ENCODE results near the gene EHMT1. TPM values are rescaled to one million over a fixed set of nuclear protein-coding genes. Genes with fewer than 3 reads are reported as not detected.

Gene EHMT1
- total RNA-seq, 1 experiment from 2014 or later, result 63.9 TPM

DNA sequence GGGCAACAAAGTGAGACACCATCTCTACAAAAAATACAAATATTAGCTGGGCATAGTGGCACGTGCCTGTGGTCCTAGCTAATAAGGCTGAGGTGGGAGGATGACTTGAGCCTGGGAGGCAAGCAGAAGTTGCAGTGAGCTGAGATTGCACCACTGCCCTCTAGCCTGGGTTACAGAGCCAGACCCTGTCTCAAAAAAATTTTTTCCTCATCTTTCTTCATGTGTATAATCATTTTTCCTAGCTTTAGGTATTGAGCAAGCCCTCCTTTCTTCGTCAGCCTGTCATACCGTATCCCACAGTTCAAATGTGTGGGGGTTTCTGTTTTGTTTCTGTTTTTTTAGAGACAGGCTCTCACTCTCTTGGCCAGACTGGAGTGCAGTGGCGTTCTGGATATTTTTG lies 41.3 kb downstream of the EHMT1 start:
- Histone ChIP-seq H3K27me3 (ENCODE audit: control insufficient read depth, insufficient read depth, low read length) (no peaks in the 10 kb centered on the region), H3K9me3 (ENCODE audit: control insufficient read depth, insufficient read depth, low read depth, low read length) (no peaks in the 10 kb centered on the region), H3K27ac (ENCODE audit: low read length) (no peak overlapping the region), H3K4me1 (ENCODE audit: control insufficient read depth, insufficient read depth, low read length) (peaks cover 6% of the 10 kb centered on the region), H3K36me3 (ENCODE audit: control insufficient read depth, insufficient read depth, low read length) (no peaks in the 10 kb centered on the region), H3K4me3 (ENCODE audit: low read depth in 2 of 2, low read length in 2 of 2) (no peak overlapping the region)
- ATAC-seq, result no peak
- TF ChIP-seq SIN3A (IDR thresholded peaks at IDR 0.05; ENCODE audit: borderline replicate concordance, insufficient read depth, low read depth, low read length), result no peak
- TF ChIP-seq, protein P1, sequence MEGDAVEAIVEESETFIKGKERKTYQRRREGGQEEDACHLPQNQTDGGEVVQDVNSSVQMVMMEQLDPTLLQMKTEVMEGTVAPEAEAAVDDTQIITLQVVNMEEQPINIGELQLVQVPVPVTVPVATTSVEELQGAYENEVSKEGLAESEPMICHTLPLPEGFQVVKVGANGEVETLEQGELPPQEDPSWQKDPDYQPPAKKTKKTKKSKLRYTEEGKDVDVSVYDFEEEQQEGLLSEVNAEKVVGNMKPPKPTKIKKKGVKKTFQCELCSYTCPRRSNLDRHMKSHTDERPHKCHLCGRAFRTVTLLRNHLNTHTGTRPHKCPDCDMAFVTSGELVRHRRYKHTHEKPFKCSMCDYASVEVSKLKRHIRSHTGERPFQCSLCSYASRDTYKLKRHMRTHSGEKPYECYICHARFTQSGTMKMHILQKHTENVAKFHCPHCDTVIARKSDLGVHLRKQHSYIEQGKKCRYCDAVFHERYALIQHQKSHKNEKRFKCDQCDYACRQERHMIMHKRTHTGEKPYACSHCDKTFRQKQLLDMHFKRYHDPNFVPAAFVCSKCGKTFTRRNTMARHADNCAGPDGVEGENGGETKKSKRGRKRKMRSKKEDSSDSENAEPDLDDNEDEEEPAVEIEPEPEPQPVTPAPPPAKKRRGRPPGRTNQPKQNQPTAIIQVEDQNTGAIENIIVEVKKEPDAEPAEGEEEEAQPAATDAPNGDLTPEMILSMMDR (IDR thresholded peaks at IDR 0.05), result no peak
- no peak for TF ChIP-seq TCF7L2 (IDR thresholded peaks at IDR 0.05; ENCODE audit: low read depth, low read length)
- no peak for TF ChIP-seq POLR2AphosphoS5 (IDR thresholded peaks at IDR 0.05; ENCODE audit: low read depth, low read length)
- TF ChIP-seq, protein P2, sequence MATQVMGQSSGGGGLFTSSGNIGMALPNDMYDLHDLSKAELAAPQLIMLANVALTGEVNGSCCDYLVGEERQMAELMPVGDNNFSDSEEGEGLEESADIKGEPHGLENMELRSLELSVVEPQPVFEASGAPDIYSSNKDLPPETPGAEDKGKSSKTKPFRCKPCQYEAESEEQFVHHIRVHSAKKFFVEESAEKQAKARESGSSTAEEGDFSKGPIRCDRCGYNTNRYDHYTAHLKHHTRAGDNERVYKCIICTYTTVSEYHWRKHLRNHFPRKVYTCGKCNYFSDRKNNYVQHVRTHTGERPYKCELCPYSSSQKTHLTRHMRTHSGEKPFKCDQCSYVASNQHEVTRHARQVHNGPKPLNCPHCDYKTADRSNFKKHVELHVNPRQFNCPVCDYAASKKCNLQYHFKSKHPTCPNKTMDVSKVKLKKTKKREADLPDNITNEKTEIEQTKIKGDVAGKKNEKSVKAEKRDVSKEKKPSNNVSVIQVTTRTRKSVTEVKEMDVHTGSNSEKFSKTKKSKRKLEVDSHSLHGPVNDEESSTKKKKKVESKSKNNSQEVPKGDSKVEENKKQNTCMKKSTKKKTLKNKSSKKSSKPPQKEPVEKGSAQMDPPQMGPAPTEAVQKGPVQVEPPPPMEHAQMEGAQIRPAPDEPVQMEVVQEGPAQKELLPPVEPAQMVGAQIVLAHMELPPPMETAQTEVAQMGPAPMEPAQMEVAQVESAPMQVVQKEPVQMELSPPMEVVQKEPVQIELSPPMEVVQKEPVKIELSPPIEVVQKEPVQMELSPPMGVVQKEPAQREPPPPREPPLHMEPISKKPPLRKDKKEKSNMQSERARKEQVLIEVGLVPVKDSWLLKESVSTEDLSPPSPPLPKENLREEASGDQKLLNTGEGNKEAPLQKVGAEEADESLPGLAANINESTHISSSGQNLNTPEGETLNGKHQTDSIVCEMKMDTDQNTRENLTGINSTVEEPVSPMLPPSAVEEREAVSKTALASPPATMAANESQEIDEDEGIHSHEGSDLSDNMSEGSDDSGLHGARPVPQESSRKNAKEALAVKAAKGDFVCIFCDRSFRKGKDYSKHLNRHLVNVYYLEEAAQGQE (IDR thresholded peaks at IDR 0.05; ENCODE audit: insufficient read depth in 1 of 2, low read depth in 2 of 2, low read length in 1 of 2), result no peak
- intact Hi-C loops (cut with micrococcal nuclease; ENCODE audit: unreplicated experiment) (no loop called here), in situ Hi-C loops (cut with HindIII; ENCODE audit: low pct_unique_long_range_greater_than_20kb, low sequenced_read_pairs) (no loop called here)
- no TSS peak for BruUV-seq (replicated peaks)
- ChIA-PET POLR2A (no interaction called here), CTCF (no interaction called here)
- no peak for DNase-seq (ENCODE audit: low read depth, low spot score)

DNA sequence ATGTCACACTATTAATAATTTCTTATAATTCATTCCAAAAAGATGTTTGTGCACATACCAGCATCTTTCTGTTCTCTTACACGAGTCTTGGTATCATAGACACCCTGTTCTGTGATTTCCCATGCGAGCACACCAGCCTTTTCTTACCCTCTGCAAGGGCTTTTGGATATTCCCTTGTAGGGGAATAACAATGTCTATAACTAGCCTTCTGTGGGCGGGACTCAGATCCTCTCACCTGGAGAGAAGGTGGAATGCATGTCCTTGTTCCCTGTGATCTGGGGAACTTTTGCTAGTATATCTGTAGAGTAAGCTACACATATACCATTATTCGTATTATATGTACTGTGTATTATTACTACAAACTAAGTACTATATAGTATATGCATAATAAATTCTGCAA lies 44.8 kb downstream of the EHMT1 start:
- in situ Hi-C loops (cut with HindIII; ENCODE audit: low pct_unique_long_range_greater_than_20kb, low sequenced_read_pairs), result no loop called here
- DNase-seq (ENCODE audit: low read depth, low spot score) (no peak), ATAC-seq (no peak)
- ChIA-PET POLR2A (no interaction called here), CTCF (no interaction called here)
- no TSS peak for BruUV-seq (replicated peaks)
- Histone ChIP-seq H3K36me3 (ENCODE audit: control insufficient read depth, insufficient read depth, low read length) (no peaks in the 10 kb centered on the region), H3K27ac (ENCODE audit: low read length) (no peak overlapping the region), H3K4me1 (ENCODE audit: control insufficient read depth, insufficient read depth, low read length) (peaks cover 10% of the 10 kb centered on the region), H3K27me3 (ENCODE audit: control insufficient read depth, insufficient read depth, low read length) (no peaks in the 10 kb centered on the region), H3K9me3 (ENCODE audit: control insufficient read depth, insufficient read depth, low read depth, low read length) (no peaks in the 10 kb centered on the region), H3K4me3 (ENCODE audit: low read depth in 2 of 2, low read length in 2 of 2) (no peak overlapping the region)
- intact Hi-C loops (cut with micrococcal nuclease; ENCODE audit: unreplicated experiment), result no loop called here
- TF ChIP-seq POLR2AphosphoS5 (IDR thresholded peaks at IDR 0.05; ENCODE audit: low read depth, low read length) (no peak), SIN3A (IDR thresholded peaks at IDR 0.05; ENCODE audit: borderline replicate concordance, insufficient read depth, low read depth, low read length) (no peak), TCF7L2 (IDR thresholded peaks at IDR 0.05; ENCODE audit: low read depth, low read length) (no peak)
- TF ChIP-seq, protein P2 (IDR thresholded peaks at IDR 0.05; ENCODE audit: insufficient read depth in 1 of 2, low read depth in 2 of 2, low read length in 1 of 2), result no peak
- TF ChIP-seq, protein P1 (IDR thresholded peaks at IDR 0.05), result no peak

All from Panc1 (cell line).